Heart left ventricle (tissue), 16 donors: ENCODE data around the gene WDR77. TPM values are rescaled to one million over a fixed set of nuclear protein-coding genes. Genes with fewer than 3 reads are reported as not detected.

Source experiments
- ATAC-seq, 4 donors: fragments of 200-7000 bp; cut with Tn5 transposase; one replicate each; pipeline ENCODE4 v1.9.1; 2020 to 2022; ENCODE audit warnings: moderate library complexity in 4 of 4, mild to moderate bottlenecking in 3 of 4, moderate number of reproducible peaks in 1 of 4
- DNase-seq, 5 donors: peaks; one replicate each; pipeline ENCODE4 v3.0.0-alpha.2; 2020
- H3K27ac ChIP-seq, 12 donors: fragments of 200-600 bp; sonication (generic) in 4 of 12; one replicate each; pipeline versions ENCODE4 v1.5.0 to v1.8.0; 2016 to 2022; ENCODE audit warnings: mild to moderate bottlenecking in 2 of 12
- H3K27me3 ChIP-seq, 9 donors: fragments of 200-600 bp; sonication (generic) in 2 of 9; one replicate each; pipeline versions ENCODE4 v1.5.1 to v1.8.0; 2016 to 2022; ENCODE audit warnings: mild to moderate bottlenecking in 3 of 9
- H3K36me3 ChIP-seq, 9 donors: fragments of 200-600 bp; sonication (generic) in 2 of 9; one replicate each; pipeline versions ENCODE4 v1.5.0 to v1.8.0; 2018 to 2022; ENCODE audit warnings: mild to moderate bottlenecking in 2 of 9
- H3K4me1 ChIP-seq, 12 donors: fragments of 200-600 bp; sonication (generic) in 4 of 12; one replicate each; pipeline versions ENCODE4 v1.5.0 to v1.8.0; 2016 to 2022; ENCODE audit warnings: mild to moderate bottlenecking in 3 of 12
- H3K4me3 ChIP-seq, 12 donors: fragments of 200-600 bp; sonication (generic) in 4 of 12; one replicate each; pipeline versions ENCODE4 v1.5.0 to v1.8.0; 2017 to 2022; ENCODE audit warnings: mild to moderate bottlenecking in 9 of 12, moderate library complexity in 4 of 12
- H3K9me3 ChIP-seq, 12 donors: fragments of 200-600 bp; sonication (generic) in 4 of 12; one replicate each; pipeline versions ENCODE4 v1.5.0 to v1.8.0; 2016 to 2022; ENCODE audit warnings: mild to moderate bottlenecking in 1 of 12
- POLR2A ChIP-seq, 2 donors: fragments of 450-650 bp; IDR thresholded peaks; one replicate each; pipeline ENCODE4 v1.6.1; 2017; ENCODE audit warnings: antibody characterized with exemption in 2 of 2, mild to moderate bottlenecking in 2 of 2, moderate library complexity in 2 of 2
- WGBS, 4 donors: extraction: QIAGEN DNeasy Blood & Tissue Kit in 2 of 4; methylation state at CpG; one replicate each; pipeline versions ENCODE4 v1.1.5 to v1.1.7; 2013 to 2018; 5-methylcytosine and 5-hydroxymethylcytosine counted together
- intact Hi-C, 10 donors: fragments of 100-400 bp; cut with DNase I; formaldehyde crosslinking; loops; one replicate each; pipeline versions ENCODE4 v1.11.1 to v1.14.2; 2022
- polyA plus RNA-seq, 2 donors: library from polyadenylated mRNA; stranded (reverse); fragments of 200-250 nt; gene quantifications; one replicate each; pipeline ENCODE4 v1.2.3, GENCODE V29; 2013
- total RNA-seq, 9 donors: library from RNA; depleted of rRNA in 2 of 9; stranded (reverse); fragments of >200 nt in 2 of 9; fragmentation: NEBNext Ultra II Directional in 3 of 9; extraction: Animal tissue kit (Norgen Biotek cat#: 25700) in 3 of 9; gene quantifications; one replicate each; pipeline versions ENCODE4 v1.1.0 to v1.2.4, GENCODE V29; 2016 to 2023
- TF ChIP-seq, protein P1 (sequence below), 12 donors: fragments of 200-600 bp; sonication (generic) in 4 of 12; IDR thresholded peaks; one replicate each; pipeline versions ENCODE4 v1.5.0 to v1.8.0; 2018 to 2022; ENCODE audit warnings: antibody characterized with exemption in 12 of 12, mild to moderate bottlenecking in 5 of 12
- donor health status: ischemic (EF 13 %, LVEDD 7.1; RV severe dilation, severe dysfunction).
- donor health status: healthy with polysubstance abuse.
- donor health status: DM: no; HTN: yes; CAD: no.
- donor health status: DM: no; HTN: no; CAD: no.
- donor health status: ischemic (EF 25% LVEDD 6.9; RV normal size, moderate dysfunction).
- donor health status: ischemic (EF 25% LVEDD 5.7; RV mildly dilated, moderate dysfunction).
- donor health status: healthy.
- donor health status: DM: yes; HTN: yes; CAD: no.
- donor health status: ischemic (EF 35%, LVEDD 5.7; RV mildly dilated, moderate dysfunction).
- donor health status: nonischemic (EF 11% LVEDD 7.7; RV severe dilation, severe dysfunction).
- donor health status: DM: yes; HTN: yes; CAD: no.
- donor health status: PGD.
- donor health status: ischemic (EF 29% LVEDD 5.4; RV normal size, mild dysfunction).
- donor health status: nonischemic (EF 23%, LVEDD 6.1; RV moderate dilation, normal function).

Gene WDR77
- total and polyA plus RNA-seq, 11 donors = 25.6 to 64.3 (median 34.0) TPM

DNA sequence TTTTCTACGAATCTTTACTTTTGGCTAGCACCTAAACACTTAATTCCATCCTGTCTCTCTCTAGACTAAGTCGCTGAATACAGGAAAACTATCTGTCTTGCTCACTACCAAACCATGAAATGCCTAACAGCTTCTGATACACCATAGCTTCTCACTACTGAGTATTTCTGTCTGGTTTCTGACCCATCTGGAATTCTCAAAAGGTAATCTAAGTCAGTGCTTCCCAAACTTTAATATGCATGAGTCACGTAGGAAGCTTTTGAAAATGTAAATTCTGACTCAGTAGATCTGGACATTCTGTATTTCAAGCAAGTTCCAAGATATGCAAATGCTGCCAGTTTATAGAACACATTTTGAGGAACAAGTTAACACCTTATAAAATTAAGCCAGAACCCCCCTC lies 12.3 kb downstream of the WDR77 start:
- DNase-seq = no peak
- Histone ChIP-seq H3K4me1 (peaks cover 0 to 2% (median 0%) of the 10 kb centered on the region in 12 donors), H3K9me3 (no peaks in the 10 kb centered on the region), H3K27ac (no peak overlapping the region), H3K27me3 (no peaks in the 10 kb centered on the region), H3K36me3 (peaks cover 0 to 51% (median 42%) of the 10 kb centered on the region in 9 donors), H3K4me3 (no peak overlapping the region)
- no peak for ATAC-seq
- TF ChIP-seq, protein P1, sequence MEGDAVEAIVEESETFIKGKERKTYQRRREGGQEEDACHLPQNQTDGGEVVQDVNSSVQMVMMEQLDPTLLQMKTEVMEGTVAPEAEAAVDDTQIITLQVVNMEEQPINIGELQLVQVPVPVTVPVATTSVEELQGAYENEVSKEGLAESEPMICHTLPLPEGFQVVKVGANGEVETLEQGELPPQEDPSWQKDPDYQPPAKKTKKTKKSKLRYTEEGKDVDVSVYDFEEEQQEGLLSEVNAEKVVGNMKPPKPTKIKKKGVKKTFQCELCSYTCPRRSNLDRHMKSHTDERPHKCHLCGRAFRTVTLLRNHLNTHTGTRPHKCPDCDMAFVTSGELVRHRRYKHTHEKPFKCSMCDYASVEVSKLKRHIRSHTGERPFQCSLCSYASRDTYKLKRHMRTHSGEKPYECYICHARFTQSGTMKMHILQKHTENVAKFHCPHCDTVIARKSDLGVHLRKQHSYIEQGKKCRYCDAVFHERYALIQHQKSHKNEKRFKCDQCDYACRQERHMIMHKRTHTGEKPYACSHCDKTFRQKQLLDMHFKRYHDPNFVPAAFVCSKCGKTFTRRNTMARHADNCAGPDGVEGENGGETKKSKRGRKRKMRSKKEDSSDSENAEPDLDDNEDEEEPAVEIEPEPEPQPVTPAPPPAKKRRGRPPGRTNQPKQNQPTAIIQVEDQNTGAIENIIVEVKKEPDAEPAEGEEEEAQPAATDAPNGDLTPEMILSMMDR (IDR thresholded peaks at IDR 0.05) = no peak
- no peak for TF ChIP-seq POLR2A (IDR thresholded peaks at IDR 0.05)
- intact Hi-C loops = no loop called here
- WGBS, 4 donors = 65 to 87% (median 72%) methylated on average over 3 of the region's 3 CpGs

DNA sequence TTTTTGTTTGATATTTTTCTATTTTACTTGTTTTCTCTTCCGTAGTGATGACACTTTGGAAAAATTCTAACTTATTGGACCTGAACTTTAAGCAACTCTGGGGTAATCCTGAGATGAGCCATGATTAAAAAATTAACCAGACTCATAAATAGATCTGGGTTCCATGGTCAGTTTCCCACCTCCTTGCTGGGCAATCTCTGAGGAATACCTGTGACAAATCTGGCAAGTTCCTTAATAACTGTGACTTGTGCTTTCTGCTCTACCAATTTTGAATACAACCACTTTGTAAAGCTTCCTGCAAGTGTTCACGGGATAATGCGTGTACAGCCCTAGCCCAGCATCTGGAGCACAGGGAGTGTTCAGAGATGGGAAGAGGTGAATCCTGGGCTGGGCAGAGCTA lies 24.8 kb downstream of the WDR77 start:
- Histone ChIP-seq H3K27ac (no peak overlapping the region), H3K9me3 (no peaks in the 10 kb centered on the region), H3K4me1 (no peaks in the 10 kb centered on the region), H3K4me3 (no peak overlapping the region), H3K27me3 (no peaks in the 10 kb centered on the region), H3K36me3 (peaks cover 0 to 5% (median 0%) of the 10 kb centered on the region in 9 donors)
- DNase-seq (no peak), ATAC-seq (no peak)
- intact Hi-C loops = no loop called here
- no peak for TF ChIP-seq POLR2A (IDR thresholded peaks at IDR 0.05)
- TF ChIP-seq, protein P1 (IDR thresholded peaks at IDR 0.05) = no peak
- WGBS, 4 donors = 88 to 97% (median 92%) methylated on average over 3 of the region's 3 CpGs

DNA sequence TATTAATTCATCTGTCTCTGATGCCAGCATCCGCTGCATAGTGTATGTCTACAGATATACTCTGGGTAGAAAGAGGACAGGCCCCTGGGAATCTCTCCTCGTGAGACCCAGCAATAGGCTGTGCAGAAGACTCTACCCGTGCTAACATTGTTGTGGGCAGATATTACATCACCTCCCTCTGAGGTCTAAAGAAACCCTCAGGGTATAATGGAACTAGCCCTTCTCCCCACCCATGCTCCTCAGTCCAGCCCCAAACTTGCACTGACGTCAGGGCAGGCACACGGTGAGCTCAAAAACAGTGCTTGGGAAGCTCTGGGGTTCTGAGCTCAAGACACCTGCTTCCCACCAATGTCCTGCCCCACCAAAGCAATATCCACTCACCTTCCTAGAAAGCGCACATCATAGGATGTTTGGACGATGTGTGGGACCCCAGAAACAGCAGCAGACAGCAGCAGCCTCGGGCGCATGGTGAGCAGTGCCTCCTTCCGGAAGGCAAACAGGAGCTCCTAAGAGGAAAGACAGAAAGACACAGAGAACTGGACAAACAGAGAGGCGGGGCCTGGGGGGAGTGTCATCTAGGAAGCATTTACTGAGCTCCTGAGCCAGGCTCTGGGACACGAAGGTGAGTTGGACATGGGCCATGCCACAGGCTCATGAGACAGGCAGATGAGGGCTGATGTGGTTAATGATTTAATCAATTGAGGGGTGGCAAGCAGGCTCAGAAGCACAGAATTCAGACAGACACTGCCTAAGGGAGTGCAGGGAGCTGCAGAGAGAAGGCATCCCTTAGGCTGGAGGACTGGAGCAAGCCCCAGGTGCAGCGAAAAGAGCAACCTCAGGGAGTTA lies 26.3 kb downstream of the WDR77 start:
- ATAC-seq = no peak
- WGBS, 4 donors = 83 to 91% (median 90%) methylated on average over 13 of the region's 13 CpGs
- TF ChIP-seq, protein P1 (IDR thresholded peaks at IDR 0.05) = no peak
- TF ChIP-seq POLR2A (IDR thresholded peaks at IDR 0.05) = no peak
- no peak overlapping the region for H3K4me3 ChIP-seq
- no peaks in the 10 kb centered on the region for H3K4me1 ChIP-seq
- H3K27ac ChIP-seq = no peak overlapping the region
- H3K9me3 ChIP-seq = no peaks in the 10 kb centered on the region
- DNase-seq = no peak
- peaks cover 0 to 5% (median 0%) of the 10 kb centered on the region in 9 donors for H3K36me3 ChIP-seq
- no peaks in the 10 kb centered on the region for H3K27me3 ChIP-seq
- intact Hi-C loops = no loop called here

DNA sequence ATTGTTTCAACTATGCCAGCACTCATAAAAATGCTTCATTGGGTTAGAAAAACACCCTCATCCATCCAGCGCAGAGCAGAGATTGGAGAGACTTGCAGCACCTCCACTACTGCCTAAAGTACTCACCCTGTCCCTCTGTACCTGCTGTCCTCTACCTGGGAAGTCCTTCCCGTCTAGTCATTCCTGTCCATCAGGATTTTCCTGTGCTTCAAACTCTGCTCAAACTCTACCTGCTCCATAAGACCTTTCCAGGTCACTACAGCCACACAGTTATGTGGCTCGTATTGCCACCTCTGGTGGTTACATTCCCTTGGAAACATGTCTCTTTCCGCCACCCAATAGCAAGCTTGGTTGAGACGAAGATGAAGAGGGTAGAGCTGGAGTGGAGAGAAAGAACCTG lies 28.7 kb downstream of the WDR77 start:
- intact Hi-C loops = no loop called here
- no peak for ATAC-seq
- DNase-seq = no peak
- Histone ChIP-seq H3K4me3 (no peak overlapping the region), H3K27ac (no peak overlapping the region), H3K27me3 (no peaks in the 10 kb centered on the region), H3K36me3 (peaks cover 0 to 5% (median 0%) of the 10 kb centered on the region in 9 donors), H3K4me1 (no peaks in the 10 kb centered on the region), H3K9me3 (no peaks in the 10 kb centered on the region)
- TF ChIP-seq, protein P1 (IDR thresholded peaks at IDR 0.05) = no peak
- TF ChIP-seq POLR2A (IDR thresholded peaks at IDR 0.05) = no peak
- WGBS, 4 donors = 80 to 84% (median 83%) methylated on average over 5 of the region's 5 CpGs
